Lower leg skin (tissue), 4 donors: Measurements from ENCODE around the gene CKMT2. TPM values are rescaled to one million over a fixed set of nuclear protein-coding genes. Genes with fewer than 3 reads are reported as not detected.
A peak's percentile ranks its signal among the peaks of the same experiment; 100 is the strongest.

Experiments used
- DNase-seq, 2 donors: peaks; one replicate each; pipeline ENCODE4 v3.0.0-alpha.2; 2019; ENCODE audit warnings: low spot score in 2 of 2
- H3K4me3 ChIP-seq: fragments of 200-600 bp; sonication (generic); 2 replicates; pipeline ENCODE4 v1.5.1; 2017; ENCODE audit warnings: mild to moderate bottlenecking, low read depth; ENCODE audit not compliant: poor library complexity, severe bottlenecking
- CTCF ChIP-seq, 3 donors: fragments of 450-650 bp; IDR thresholded peaks; one replicate each; pipeline ENCODE4 v1.5.1; 2016; ENCODE audit warnings: antibody characterized with exemption in 3 of 3, mild to moderate bottlenecking in 3 of 3, moderate library complexity in 2 of 3
- POLR2A ChIP-seq, 2 donors: fragments of 450-650 bp; IDR thresholded peaks; one replicate each; pipeline ENCODE4 v1.6.1; 2016 to 2017; ENCODE audit warnings: antibody characterized with exemption in 2 of 2, mild to moderate bottlenecking in 1 of 2, moderate library complexity in 1 of 2
- WGBS, 2 donors: methylation state at CpG; one replicate each; pipeline ENCODE4 v1.1.5; 2018; 5-methylcytosine and 5-hydroxymethylcytosine counted together
- intact Hi-C: fragments of 100-400 bp; cut with DNase I; formaldehyde crosslinking; loops from one replicate; pipeline ENCODE4 v1.15.0; 2023; ENCODE audit warnings: low total_unique reads
- total RNA-seq, 4 donors: library from RNA; depleted of rRNA; stranded (reverse); fragments of >200 nt; gene quantifications; one replicate each; pipeline ENCODE4 v1.1.0, GENCODE V29; 2016

Gene CKMT2
- total RNA-seq, 4 donors from 2014 or later = 4.0 to 19.7 (median 7.8) TPM

DNA sequence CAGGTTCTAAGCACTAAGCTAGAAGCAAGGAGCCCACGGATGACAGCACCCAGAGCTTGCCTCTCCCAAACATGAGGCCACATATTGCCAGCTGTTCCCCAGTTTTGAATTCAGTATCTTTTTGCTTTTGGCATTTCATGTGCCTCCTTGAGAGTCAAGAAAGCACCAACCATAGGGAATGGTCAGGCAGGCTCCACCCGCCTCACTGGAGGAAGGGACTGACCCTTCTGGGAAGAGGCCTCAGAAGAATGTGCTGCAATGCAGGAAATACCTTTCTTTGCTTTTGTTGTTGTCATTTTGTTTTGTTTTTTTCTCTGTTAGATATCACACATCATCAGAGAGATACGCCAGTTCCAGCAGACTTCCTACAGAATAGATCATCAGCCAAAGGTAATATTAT, 13.7 kb upstream of the CKMT2 start:
- intact Hi-C loops = no loop called here
- no peak for DNase-seq
- no peak overlapping the region for H3K4me3 ChIP-seq
- TF ChIP-seq POLR2A (IDR thresholded peaks at IDR 0.05) = no peak
- TF ChIP-seq CTCF (IDR thresholded peaks at IDR 0.05) = no peak
- 94 to 95% methylated on average over 3 of the region's 3 CpGs for WGBS, 2 donors

- DNase-seq = no peak
- intact Hi-C loops = no loop called here
- no peak overlapping the region for H3K4me3 ChIP-seq
- no peak for TF ChIP-seq CTCF (IDR thresholded peaks at IDR 0.05)
Observed at GRCh38 chr5:81222285-81222684, 10.8 kb upstream of the CKMT2 start.

GRCh38 chr5:81225463-81225862, 7.7 kb upstream of the CKMT2 start:
- TF ChIP-seq POLR2A (IDR thresholded peaks at IDR 0.05) (no peak), CTCF (IDR thresholded peaks at IDR 0.05) (no peak)
- H3K4me3 ChIP-seq = no peak overlapping the region
- WGBS, 2 donors = 92 to 94% methylated on average over 8 of the region's 8 CpGs
- intact Hi-C loops = no loop called here
- DNase-seq = peak in 1 of 2 donors; percentile 34

DNA sequence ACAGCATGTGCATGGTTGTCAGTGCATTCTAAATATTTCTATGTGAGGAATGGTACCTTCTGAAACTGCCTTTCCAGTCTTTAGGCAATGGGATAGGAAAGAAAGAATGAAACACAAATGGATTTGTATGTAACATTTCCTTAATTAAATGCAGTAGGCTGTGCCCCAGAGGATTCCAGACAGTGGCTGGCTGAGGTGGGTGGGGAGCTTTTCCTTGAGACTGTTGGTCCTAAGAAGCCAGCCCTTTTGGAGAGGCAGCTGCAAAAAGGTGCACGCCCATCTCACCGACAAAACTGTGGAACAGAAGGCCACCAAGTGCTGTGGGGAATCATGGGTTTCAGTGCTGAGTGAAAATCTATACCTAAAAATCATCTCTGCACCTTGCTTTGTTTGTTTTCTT, 6.8 kb upstream of the CKMT2 start:
- WGBS, 2 donors = 54 to 57% methylated on average over 2 of the region's 2 CpGs
- TF ChIP-seq CTCF (IDR thresholded peaks at IDR 0.05) = no peak
- TF ChIP-seq POLR2A (IDR thresholded peaks at IDR 0.05) = no peak
- no peak for DNase-seq
- intact Hi-C loops = no loop called here
- no peak overlapping the region for H3K4me3 ChIP-seq

DNA sequence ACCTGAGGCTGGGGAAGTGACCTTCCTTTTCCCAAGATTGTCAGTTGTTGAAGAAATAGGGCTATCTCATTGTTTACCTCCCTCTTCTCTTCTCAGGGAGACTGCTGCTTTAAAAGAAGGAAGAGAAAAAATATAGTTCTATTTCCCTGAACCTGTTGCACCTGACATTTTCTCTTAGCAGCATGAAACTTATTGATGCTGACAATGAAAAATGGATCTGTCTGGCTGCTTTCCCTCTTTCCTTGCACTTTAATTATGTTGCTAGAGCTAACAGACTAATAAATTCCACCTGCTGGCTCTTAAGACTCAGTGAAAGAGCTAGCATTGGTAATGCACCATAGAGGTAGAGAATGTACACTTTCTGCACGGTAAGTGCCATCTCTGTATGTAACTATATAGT, 6.2 kb upstream of the CKMT2 start:
- intact Hi-C loops = no loop called here
- no peak overlapping the region for H3K4me3 ChIP-seq
- TF ChIP-seq POLR2A (IDR thresholded peaks at IDR 0.05) (no peak), CTCF (IDR thresholded peaks at IDR 0.05) (no peak)
- no peak for DNase-seq
- 63 to 72% methylated on average over 1 of the region's 1 CpG for WGBS, 2 donors

DNA sequence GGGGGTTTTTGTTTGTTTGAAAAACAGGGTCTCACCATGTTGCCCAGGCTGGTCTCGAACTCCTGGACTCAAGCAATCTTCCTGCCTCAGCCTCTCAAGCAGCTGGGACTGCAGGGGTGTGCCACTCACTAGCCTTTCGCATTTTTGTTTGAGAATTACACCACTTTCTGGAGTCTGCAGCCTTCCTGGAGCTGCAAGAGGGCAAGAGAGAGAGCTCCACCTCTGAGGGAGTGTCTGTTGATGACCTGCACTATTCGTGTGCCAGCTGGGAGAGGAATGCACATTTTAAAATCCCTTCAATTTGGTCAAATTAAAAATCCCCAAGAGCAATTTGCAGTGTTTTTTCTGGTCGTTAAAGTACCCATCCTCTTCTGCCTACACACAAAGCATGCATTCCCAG, 5.0 kb upstream of the CKMT2 start:
- no peak overlapping the region for H3K4me3 ChIP-seq
- WGBS, 2 donors = 52 to 61% methylated on average over 4 of the region's 4 CpGs
- TF ChIP-seq POLR2A (IDR thresholded peaks at IDR 0.05) (no peak), CTCF (IDR thresholded peaks at IDR 0.05) (no peak)

More for the DNA sequence above, 5.0 kb upstream of the CKMT2 start:
- intact Hi-C loops = no loop called here
- DNase-seq = peak in 1 of 2 donors; percentile 34
